Renal cortex interstitium (tissue), 15 donors: ENCODE measurements around the gene FRRS1L. TPM values are rescaled to one million over a fixed set of nuclear protein-coding genes. Genes with fewer than 3 reads are reported as not detected.

Experiments
- DNase-seq, 11 donors: peaks; one replicate each; pipeline ENCODE4 v3.0.0-alpha.2; 2013; ENCODE audit warnings: low read depth in 9 of 11, low spot score in 4 of 11; ENCODE audit errors: extremely low read depth in 1 of 11
- long read RNA-seq, 16 experiments: transcript quantifications; one replicate each; lab custom pipeline, GENCODE V29; 2026
- polyA plus RNA-seq, 3 donors: library from polyadenylated mRNA; unstranded; fragments of 120-200 nt; gene quantifications; one replicate each; pipeline ENCODE4 v1.2.1, GENCODE V29; 2013; ENCODE audit not compliant: insufficient read length in 3 of 3

The FRRS1L gene
- polyA plus RNA-seq = 1 to 10 TPM; 2.9 to 3.7 (median 3.1) TPM
- long read RNA-seq, donor 1 = 0 reads
- long read RNA-seq, donor 2, full-length matches to known transcripts = 2 of 2 reads
- long read RNA-seq, donor 2, partial matches to known transcripts = 0 of 2 reads
- long read RNA-seq, donor 2, other reads (novel, unspliced or antisense) = 0 of 2 reads
- long read RNA-seq, donor 3 = 0 reads
- long read RNA-seq, donor 4 = 0 reads
- long read RNA-seq, donor 5 = 0 reads
- long read RNA-seq, donor 6 = 0 reads
- long read RNA-seq, donor 7 = 0 reads
- long read RNA-seq, donor 8, full-length matches to known transcripts = 1 of 1 reads
- long read RNA-seq, donor 8, partial matches to known transcripts = 0 of 1 reads
- long read RNA-seq, donor 8, other reads (novel, unspliced or antisense) = 0 of 1 reads
- long read RNA-seq, donor 9 = 0 reads
- long read RNA-seq, donor 10, full-length matches to known transcripts = 1 of 1 reads
- long read RNA-seq, donor 10, partial matches to known transcripts = 0 of 1 reads
- long read RNA-seq, donor 10, other reads (novel, unspliced or antisense) = 0 of 1 reads
- long read RNA-seq, donor 11, full-length matches to known transcripts = 1 of 1 reads
- long read RNA-seq, donor 11, partial matches to known transcripts = 0 of 1 reads
- long read RNA-seq, donor 11, other reads (novel, unspliced or antisense) = 0 of 1 reads
- long read RNA-seq, donor 12 = 0 reads
- long read RNA-seq, donor 13 = 0 reads
- long read RNA-seq, donor 14, full-length matches to known transcripts = 1 of 1 reads
- long read RNA-seq, donor 14, partial matches to known transcripts = 0 of 1 reads
- long read RNA-seq, donor 14, other reads (novel, unspliced or antisense) = 0 of 1 reads
- long read RNA-seq, donor 15 = 0 reads
- long read RNA-seq, donor 16, full-length matches to known transcripts = 1 of 1 reads
- long read RNA-seq, donor 16, partial matches to known transcripts = 0 of 1 reads
- long read RNA-seq, donor 16, other reads (novel, unspliced or antisense) = 0 of 1 reads

DNA sequence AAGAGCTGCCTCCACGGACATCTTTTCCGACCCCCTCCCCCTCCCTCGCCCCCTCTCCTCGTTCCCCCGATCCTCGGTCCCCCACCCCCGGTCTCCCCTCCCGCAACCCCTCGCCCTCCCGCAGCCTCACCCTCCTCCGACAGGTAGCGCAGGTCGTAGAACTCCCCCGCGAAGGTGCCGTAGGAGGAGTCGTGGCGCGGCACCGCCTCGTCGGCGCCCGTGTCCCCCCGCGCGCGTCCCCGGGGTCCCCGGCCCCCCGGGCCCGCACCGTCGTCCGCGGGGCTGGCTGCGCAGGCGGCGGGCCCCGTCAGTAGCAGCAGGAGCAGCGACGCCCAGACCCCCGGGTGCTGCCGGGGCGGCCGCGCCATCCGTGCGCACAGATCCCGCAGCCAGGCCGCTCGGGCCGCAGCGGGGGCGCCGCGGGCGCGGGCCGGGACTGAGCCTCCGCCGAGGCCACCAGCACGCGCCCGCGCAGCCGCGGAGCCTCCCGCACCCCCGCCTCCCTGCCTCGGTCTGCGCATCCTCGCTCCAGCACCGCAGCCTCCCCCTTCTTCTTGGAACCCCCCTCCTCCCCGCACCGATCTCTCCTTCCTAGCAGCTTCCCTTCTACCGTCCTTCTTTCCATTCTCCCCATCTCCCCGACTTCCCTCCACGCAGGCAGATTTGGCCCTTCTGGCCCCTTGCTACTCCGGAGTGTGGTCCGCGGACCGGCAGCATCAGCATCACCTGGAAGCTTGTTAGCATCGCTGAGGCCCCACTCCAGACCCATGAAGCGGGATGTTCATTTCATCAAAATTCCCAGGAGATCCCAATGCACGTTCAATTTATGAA is at the start of gene FRRS1L:
FRRS1L (minus strand) TSS at position 479 of the 831 bp plus-strand sequence; CDS start at position 368, 111 bp downstream.
- DNase-seq = peak in 5 of 11 donors; percentile 6 to 31 (median 20)

DNA sequence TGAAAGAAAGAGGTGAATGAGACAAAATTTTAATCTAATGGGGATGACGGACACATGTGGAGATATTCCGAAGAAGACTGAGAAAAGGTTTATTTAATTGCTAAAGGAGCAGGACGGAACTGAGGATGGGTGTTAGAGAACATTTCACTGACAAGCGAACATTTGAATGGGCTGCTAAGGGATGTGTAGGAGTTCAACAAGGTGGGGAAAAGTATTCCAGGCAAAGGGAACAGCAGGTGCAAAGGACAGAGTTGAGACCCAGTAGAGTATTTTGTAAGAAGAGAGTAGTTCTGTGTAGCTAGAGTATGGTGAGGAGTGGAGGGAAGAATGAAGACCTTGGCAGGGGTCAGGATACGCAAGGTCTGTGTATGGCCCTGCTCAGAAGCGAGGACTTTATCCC is 47.4 kb upstream of the FRRS1L start:
- no peak for DNase-seq

GRCh38 chr9:109213285-109214121 is 46.5 kb upstream of the FRRS1L start:
- no peak for DNase-seq

- no peak for DNase-seq
Measured at GRCh38 chr9:109212768-109213167, 45.7 kb upstream of the FRRS1L start.

GRCh38 chr9:109206670-109207069 is 39.6 kb upstream of the FRRS1L start:
- no peak for DNase-seq

- no peak for DNase-seq
Measured at GRCh38 chr9:109205526-109205925, 38.5 kb upstream of the FRRS1L start.

DNA sequence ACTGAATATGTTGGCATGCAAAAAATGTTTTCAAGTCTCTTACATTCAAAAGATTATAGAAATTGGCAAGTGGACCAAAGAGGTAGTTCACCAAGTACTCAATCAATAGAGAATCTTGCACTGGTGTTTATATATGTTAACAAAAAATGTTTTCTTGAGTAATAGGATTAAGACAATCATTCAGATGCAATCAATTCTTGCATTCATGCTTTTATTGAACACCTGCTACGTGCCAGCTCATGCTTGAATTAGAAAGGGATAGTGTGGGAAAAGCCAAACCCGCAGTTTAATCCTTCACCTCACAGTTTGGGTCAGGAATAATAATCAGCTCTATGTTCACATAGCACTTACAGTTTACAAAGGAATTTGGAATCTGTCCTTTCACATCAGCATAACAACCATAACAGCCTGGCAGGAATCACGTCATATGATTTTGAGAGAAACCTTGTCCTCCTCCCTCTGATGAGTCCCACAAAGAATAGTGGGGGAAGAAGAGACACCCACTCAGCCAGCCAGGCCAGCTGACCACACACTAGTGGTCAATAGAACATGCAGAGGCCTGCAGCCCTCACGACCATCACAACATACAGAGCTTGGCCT is 36.8 kb upstream of the FRRS1L start:
- DNase-seq = no peak

DNA sequence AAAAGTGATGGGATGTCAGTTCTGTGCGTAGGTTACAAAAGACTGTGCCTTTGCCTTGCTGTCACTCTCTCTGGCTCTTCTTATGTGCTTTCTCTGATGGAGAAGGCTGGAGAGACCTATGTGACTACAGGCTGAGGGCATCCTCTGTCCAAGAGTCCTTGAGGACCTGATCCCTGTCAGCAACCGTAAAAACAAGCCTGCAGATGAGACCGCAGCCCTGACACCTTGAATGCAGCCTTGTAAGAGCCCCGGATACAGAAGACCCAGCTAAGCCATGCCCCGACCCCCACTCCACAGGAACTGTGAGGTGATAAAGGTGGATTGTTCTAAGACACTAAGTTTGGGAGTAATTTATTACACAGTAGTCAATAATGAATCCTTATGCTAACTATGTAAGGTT is 32.6 kb upstream of the FRRS1L start:
- no peak for DNase-seq

GRCh38 chr9:109198736-109199382 is 31.8 kb upstream of the FRRS1L start:
- DNase-seq = no peak

GRCh38 chr9:109193974-109194556 is 27.0 kb upstream of the FRRS1L start:
- no peak for DNase-seq

DNA sequence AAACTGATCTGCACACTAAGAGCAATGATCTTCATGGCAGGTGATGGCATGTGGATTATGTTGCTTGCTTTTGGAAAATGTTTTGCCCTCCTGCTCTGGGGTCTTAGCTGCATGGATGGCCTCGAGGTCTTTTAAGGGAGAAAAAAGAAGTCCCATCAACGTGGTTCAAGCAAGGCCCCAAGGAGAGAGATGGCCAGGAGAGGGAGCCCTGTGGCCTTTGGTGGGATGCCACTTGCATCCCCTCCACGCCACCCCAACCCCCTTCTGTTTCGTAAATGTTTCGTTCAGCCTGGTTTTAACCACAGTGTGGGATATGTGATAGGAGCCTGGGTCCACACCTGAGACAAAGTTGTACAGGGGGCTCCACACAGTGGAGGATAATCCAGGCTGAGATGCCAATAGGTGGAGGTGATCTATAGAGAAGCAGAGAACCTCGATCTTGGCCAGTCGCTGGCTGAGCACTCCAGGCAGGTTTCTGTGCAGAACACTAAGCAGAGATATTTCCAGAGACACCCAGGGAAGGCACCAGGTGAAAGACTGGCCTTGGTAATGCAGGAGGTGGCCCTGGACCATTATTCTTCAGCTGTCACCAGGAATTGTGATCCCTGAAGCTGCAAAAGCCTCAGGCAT is 25.8 kb upstream of the FRRS1L start:
- peak in 8 of 11 donors; percentile 6 to 29 (median 14) for DNase-seq

DNA sequence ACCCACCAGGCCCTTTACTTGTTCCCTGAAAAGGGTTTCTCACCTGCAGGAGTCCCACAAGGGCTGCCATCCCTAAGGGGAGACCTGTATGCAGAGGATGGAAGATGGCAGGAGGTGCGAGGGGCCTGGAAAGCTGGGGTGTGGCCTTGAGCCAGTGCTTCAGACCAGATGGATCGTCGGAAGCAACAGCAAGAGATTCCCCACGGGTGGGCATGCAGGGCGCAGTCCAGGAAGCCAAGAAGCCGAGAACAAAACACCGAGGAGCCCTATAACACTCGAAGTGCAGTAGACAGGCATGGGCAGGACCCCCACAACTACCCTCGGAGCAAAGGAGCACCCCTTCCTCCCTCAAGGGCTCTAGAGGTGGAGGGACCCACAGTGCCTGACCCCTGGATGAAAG is 24.7 kb upstream of the FRRS1L start:
- DNase-seq = no peak

DNA sequence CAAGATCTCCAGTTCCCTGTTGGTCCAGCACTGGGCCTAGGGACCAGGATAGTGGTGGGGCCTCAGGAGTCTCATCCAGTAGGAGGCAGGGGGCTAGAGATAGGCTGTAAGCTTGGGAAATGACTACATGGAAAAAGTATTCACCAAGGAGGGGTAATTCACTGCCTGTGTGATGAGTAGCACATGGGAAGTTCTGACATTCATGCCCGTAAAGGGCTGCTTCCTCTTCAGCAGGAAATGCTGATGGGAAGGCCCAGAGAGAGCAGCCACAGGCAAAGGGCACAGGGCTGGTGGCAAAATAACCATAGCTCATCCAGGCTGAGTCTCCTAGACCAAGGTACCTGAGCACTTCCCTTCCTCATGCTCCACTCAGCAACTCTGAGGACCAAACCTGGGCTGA is 23.1 kb upstream of the FRRS1L start:
- DNase-seq = no peak

- no peak for DNase-seq
Measured at GRCh38 chr9:109186857-109187520, 19.9 kb upstream of the FRRS1L start.

- DNase-seq = no peak
Measured at GRCh38 chr9:109182940-109183798, 16.1 kb upstream of the FRRS1L start.
